HG03159 (cell line): Measurements from ENCODE around the gene PCBP1.
"Not testable (repeated sequence)": the region's sequence is repeated elsewhere in the genome, so short reads cannot be mapped to it uniquely, and the experiment has no call there.

ENCODE experiments used
- ATAC-seq: cut with Tn5 transposase; IDR thresholded peaks from one replicate; pipeline ENCODE4 v1.9.1; 2021; ENCODE audit warnings: mild to moderate bottlenecking, moderate library complexity; ENCODE audit not compliant: unreplicated experiment

Gene PCBP1

GRCh38 chr2:70095720-70096670 lies 8.7 kb downstream of the PCBP1 start:
- ATAC-seq: no peak

- no peak for ATAC-seq
These were observed 10.8 kb downstream of the PCBP1 start for GRCh38 chr2:70098032-70098431.

- ATAC-seq: no peak
These were observed 12.0 kb downstream of the PCBP1 start for GRCh38 chr2:70099270-70099669.

GRCh38 chr2:70101174-70101573 lies 13.9 kb downstream of the PCBP1 start:
- ATAC-seq: no peak

GRCh38 chr2:70101686-70102085 lies 14.4 kb downstream of the PCBP1 start:
- not testable (repeated sequence) for ATAC-seq

- not testable (repeated sequence) for ATAC-seq
These were observed 15.1 kb downstream of the PCBP1 start for GRCh38 chr2:70102323-70102905.

- ATAC-seq: no peak
These were observed 16.3 kb downstream of the PCBP1 start for GRCh38 chr2:70103531-70104061.

- ATAC-seq: no peak
These were observed 17.2 kb downstream of the PCBP1 start for GRCh38 chr2:70104231-70105111.

- ATAC-seq: not testable (repeated sequence)
These were observed 18.9 kb downstream of the PCBP1 start for GRCh38 chr2:70106138-70106537.

- not testable (repeated sequence) for ATAC-seq
These were observed 23.1 kb downstream of the PCBP1 start for GRCh38 chr2:70110397-70110796.

GRCh38 chr2:70111752-70112591 lies 24.7 kb downstream of the PCBP1 start:
- no peak for ATAC-seq

GRCh38 chr2:70113359-70114070 lies 26.2 kb downstream of the PCBP1 start:
- no peak for ATAC-seq

GRCh38 chr2:70115646-70116442 lies 28.6 kb downstream of the PCBP1 start:
- no peak for ATAC-seq

- ATAC-seq: no peak
These were observed 29.8 kb downstream of the PCBP1 start for GRCh38 chr2:70116936-70117552.

- ATAC-seq: no peak
These were observed 31.6 kb downstream of the PCBP1 start for GRCh38 chr2:70118798-70119454.

GRCh38 chr2:70121627-70122372 lies 34.5 kb downstream of the PCBP1 start:
- ATAC-seq: no peak

- ATAC-seq: no peak
These were observed 35.2 kb downstream of the PCBP1 start for GRCh38 chr2:70122470-70122869.
